Hepatocyte (in vitro differentiated cells): Measurements from ENCODE around the gene GALNT8.

Experiments
- EZH2 ChIP-seq: fragments of 200-600 bp; sonication (generic); IDR thresholded peaks from 2 replicates; pipeline ENCODE4 v1.6.1; 2016; ENCODE audit warnings: antibody characterized with exemption, mild to moderate bottlenecking, borderline replicate concordance
- TF ChIP-seq, protein P1 (sequence below): fragments of 200-600 bp; sonication (generic); IDR thresholded peaks from 2 replicates; pipeline ENCODE4 v1.5.1; 2016; ENCODE audit warnings: antibody characterized with exemption, mild to moderate bottlenecking; ENCODE audit not compliant: poor library complexity

DNA sequence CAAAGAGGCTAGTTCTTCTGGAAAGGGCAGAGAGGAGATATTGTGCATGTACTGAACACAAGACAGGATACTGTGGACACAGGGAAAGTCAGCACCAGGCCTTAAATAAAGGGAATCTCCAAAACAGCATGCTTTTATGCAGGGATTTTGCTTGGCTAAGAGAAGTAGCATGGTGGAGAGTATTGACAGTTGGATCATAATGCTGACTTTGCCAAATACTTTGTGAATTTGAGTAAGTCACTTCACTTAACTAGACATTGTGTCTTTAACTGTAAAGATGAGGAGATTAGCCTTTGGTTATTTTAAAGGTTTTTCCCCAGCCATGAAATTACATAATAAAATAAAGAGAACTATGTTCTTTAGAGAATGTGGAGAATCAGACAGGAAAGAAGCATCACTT, 24.5 kb downstream of the GALNT8 start:
- TF ChIP-seq, protein P1, sequence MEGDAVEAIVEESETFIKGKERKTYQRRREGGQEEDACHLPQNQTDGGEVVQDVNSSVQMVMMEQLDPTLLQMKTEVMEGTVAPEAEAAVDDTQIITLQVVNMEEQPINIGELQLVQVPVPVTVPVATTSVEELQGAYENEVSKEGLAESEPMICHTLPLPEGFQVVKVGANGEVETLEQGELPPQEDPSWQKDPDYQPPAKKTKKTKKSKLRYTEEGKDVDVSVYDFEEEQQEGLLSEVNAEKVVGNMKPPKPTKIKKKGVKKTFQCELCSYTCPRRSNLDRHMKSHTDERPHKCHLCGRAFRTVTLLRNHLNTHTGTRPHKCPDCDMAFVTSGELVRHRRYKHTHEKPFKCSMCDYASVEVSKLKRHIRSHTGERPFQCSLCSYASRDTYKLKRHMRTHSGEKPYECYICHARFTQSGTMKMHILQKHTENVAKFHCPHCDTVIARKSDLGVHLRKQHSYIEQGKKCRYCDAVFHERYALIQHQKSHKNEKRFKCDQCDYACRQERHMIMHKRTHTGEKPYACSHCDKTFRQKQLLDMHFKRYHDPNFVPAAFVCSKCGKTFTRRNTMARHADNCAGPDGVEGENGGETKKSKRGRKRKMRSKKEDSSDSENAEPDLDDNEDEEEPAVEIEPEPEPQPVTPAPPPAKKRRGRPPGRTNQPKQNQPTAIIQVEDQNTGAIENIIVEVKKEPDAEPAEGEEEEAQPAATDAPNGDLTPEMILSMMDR: no peak
- TF ChIP-seq EZH2: no peak
